Aorta (tissue), 5 donors: ENCODE results near the gene CHCHD10. TPM values are rescaled to one million over a fixed set of nuclear protein-coding genes. Genes with fewer than 3 reads are reported as not detected.

ENCODE experiments used
- ATAC-seq: fragments of 200-7000 bp; cut with Tn5 transposase; one replicate; pipeline ENCODE4 v1.9.1; 2022; ENCODE audit warnings: moderate library complexity; ENCODE audit not compliant: low FRiP score
- DNase-seq, 2 donors: peaks; one replicate each; pipeline ENCODE4 v3.0.0-alpha.2; 2020
- H3K27ac ChIP-seq, 2 donors: one replicate each; pipeline ENCODE4 v1.5.1; 2013; ENCODE audit warnings: low read length in 2 of 2, mild to moderate bottlenecking in 2 of 2, moderate library complexity in 2 of 2, control low read depth in 1 of 2, inconsistent platforms in 1 of 2, low read depth in 1 of 2
- H3K27me3 ChIP-seq, 2 donors: one replicate each; pipeline ENCODE4 v1.6.1; 2013; ENCODE audit warnings: control low read depth in 1 of 2, low read length in 1 of 2, mild to moderate bottlenecking in 1 of 2, moderate library complexity in 1 of 2; ENCODE audit not compliant: insufficient read depth in 2 of 2, control insufficient read depth in 1 of 2
- H3K36me3 ChIP-seq, 2 donors: one replicate each; pipeline ENCODE4 v1.6.1; 2013; ENCODE audit warnings: control low read depth in 1 of 2, low read length in 1 of 2, mild to moderate bottlenecking in 1 of 2; ENCODE audit not compliant: insufficient read depth in 2 of 2, control insufficient read depth in 1 of 2
- H3K4me1 ChIP-seq, 2 donors: one replicate each; pipeline ENCODE4 v1.6.1; 2013; ENCODE audit warnings: low read length in 2 of 2, control low read depth in 1 of 2, mild to moderate bottlenecking in 1 of 2, moderate library complexity in 1 of 2; ENCODE audit not compliant: insufficient read depth in 2 of 2, control insufficient read depth in 1 of 2
- H3K4me3 ChIP-seq, 2 donors: one replicate each; pipeline ENCODE4 v1.5.1; 2013; ENCODE audit warnings: low read length in 2 of 2, control low read depth in 1 of 2, mild to moderate bottlenecking in 1 of 2
- H3K9me3 ChIP-seq: one replicate; pipeline ENCODE4 v1.6.1; 2013; ENCODE audit warnings: mild to moderate bottlenecking, low read length; ENCODE audit not compliant: control insufficient read depth
- WGBS, 2 donors: extraction: QIAGEN DNeasy Blood & Tissue Kit; methylation state at CpG; one replicate each; pipeline ENCODE4 v1.1.7; 2013; 5-methylcytosine and 5-hydroxymethylcytosine counted together
- intact Hi-C, 2 donors: fragments of 100-400 bp; cut with DNase I; formaldehyde crosslinking; loops; one replicate each; pipeline versions ENCODE4 v1.14.2 to v1.15.0; 2022
- polyA plus RNA-seq, 2 donors: library from polyadenylated mRNA; stranded (reverse); fragments of 200-250 nt; gene quantifications; one replicate each; pipeline ENCODE4 v1.2.3, GENCODE V29; 2013
- total RNA-seq, 2 donors: library from RNA; stranded (reverse); fragmentation: NEBNext Ultra II Directional; extraction: Animal tissue kit (Norgen Biotek cat#: 25700); gene quantifications; one replicate each; pipeline ENCODE4 v1.2.1, GENCODE V29; 2021
- donor health status: healthy with polysubstance abuse.
- donor health status: Bipolar disorder and iron deficiency.
- donor health status: DM: no; HTN: no; CAD: no.
- donor health status: DM: no; HTN: no; CAD: no.
- donor health status: DM: yes; HTN: yes; CAD: no.

Gene CHCHD10
- total and polyA plus RNA-seq, 4 donors: 30.9 to 68.4 (median 50.2) TPM

DNA sequence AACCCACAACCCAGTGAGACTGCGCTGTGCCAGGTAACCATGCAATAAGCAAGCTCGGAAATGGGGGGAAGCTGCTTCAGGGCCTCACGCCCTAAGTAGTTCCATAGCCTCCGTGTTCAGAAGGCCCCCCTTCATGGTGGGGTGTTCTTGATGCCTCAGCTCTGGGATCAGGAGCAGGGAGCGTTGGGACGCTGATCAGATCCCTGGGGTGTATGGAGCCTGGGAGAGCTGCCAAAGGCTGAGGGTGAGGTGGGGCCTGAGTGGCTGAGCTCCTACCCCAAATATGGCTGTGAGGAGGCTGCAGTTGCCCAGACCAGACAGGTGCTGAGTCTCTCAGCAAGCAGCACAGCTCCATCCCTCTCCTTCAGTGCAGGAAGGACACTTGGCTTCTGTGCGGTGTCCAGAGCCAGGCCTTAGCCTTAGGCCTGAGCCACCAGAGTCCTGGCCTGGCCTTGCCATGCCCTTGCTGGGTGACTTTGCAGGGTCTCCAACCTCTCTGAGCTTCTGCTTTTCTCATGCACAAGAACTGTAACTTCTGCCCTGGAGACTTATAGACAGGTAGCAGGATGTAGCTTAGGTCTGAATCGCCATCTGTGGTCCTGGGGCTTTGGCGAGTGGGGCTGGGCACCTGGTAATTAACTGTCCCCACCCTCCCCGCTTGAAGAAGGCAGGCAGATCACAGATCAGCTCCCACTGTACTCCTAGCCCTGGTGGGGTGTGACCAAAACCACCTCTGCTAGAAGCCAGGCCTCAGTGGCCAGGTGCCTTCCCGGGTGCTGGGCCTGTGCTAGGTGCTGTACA lies 10.2 kb upstream of the CHCHD10 start:
- Histone ChIP-seq H3K4me1 (no peaks in the 10 kb centered on the region), H3K27ac (no peak overlapping the region), H3K4me3 (no peak overlapping the region), H3K36me3 (no peaks in the 10 kb centered on the region), H3K9me3 (no peaks in the 10 kb centered on the region), H3K27me3 (no peaks in the 10 kb centered on the region)
- ATAC-seq (peak; percentile 6), DNase-seq (no peak)
- intact Hi-C loops: no loop called here
- WGBS, 2 donors: 64 to 70% methylated on average over 11 of the region's 11 CpGs

DNA sequence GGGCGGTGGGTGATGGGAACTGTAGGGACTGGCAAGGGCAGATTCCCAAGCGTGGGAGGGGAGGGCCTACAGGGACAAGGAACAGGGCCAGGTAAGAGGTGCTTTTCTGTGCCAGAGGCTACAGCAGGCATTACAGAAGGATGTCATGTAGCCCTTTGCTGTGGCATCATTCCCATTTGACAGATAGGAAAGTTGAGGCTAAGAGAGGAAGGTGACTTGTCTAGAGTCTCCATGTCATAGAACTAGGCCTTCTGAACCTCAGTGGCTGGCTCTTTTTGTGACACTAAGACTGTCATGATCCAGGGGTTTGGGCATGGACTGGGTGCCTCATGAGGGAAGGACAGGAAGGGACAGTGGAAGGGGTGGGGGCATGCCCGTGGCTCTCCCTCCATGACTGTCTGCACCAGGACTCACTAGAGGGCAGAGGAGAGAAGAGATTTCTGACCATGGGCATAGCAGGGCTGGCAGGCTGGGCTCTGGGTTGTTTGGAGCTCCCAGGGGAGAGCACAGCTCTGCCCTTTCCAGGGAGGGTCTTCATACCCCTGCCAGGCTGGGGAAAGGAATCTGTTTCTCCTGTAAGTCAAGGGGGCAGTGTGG lies 8.1 kb upstream of the CHCHD10 start:
- intact Hi-C loops: no loop called here
- Histone ChIP-seq H3K27me3 (no peaks in the 10 kb centered on the region), H3K36me3 (no peaks in the 10 kb centered on the region), H3K9me3 (no peaks in the 10 kb centered on the region), H3K4me1 (no peaks in the 10 kb centered on the region), H3K4me3 (no peak overlapping the region), H3K27ac (no peak overlapping the region)
- DNase-seq: no peak
- 83 to 87% methylated on average over 3 of the region's 3 CpGs for WGBS, 2 donors
- ATAC-seq: no peak

DNA sequence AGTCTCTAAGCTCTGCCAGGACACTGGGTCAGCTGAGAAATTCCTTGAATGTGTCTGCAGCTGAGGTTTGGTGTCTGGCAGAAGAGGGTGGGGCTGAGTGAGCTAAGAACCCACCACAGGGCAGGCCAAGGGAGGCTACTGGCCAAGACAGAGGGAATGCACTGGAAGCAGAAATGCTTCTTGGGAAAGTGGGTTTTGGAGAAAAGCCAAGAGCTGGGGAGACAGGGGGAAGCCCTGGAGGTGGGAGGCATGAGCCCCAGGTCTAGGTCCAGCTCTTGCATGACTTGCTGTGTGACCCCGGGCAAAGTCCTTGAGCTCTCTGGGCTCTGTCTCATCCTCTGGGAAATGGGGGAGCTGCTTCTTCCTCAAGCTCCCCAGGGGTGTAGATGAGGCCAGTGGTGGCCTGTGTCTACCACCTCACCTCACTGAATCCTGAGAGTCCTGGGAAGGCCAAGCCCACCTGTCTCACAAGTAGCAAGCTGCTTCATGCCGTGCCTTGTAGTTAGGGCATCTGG lies 7.2 kb upstream of the CHCHD10 start:
- intact Hi-C loops: no loop called here
- Histone ChIP-seq H3K27ac (no peak overlapping the region), H3K27me3 (no peaks in the 10 kb centered on the region), H3K36me3 (no peaks in the 10 kb centered on the region), H3K4me1 (no peaks in the 10 kb centered on the region), H3K4me3 (no peak overlapping the region), H3K9me3 (no peaks in the 10 kb centered on the region)
- DNase-seq (no peak), ATAC-seq (no peak)
- WGBS, 2 donors: 68 to 75% methylated on average over 2 of the region's 2 CpGs

DNA sequence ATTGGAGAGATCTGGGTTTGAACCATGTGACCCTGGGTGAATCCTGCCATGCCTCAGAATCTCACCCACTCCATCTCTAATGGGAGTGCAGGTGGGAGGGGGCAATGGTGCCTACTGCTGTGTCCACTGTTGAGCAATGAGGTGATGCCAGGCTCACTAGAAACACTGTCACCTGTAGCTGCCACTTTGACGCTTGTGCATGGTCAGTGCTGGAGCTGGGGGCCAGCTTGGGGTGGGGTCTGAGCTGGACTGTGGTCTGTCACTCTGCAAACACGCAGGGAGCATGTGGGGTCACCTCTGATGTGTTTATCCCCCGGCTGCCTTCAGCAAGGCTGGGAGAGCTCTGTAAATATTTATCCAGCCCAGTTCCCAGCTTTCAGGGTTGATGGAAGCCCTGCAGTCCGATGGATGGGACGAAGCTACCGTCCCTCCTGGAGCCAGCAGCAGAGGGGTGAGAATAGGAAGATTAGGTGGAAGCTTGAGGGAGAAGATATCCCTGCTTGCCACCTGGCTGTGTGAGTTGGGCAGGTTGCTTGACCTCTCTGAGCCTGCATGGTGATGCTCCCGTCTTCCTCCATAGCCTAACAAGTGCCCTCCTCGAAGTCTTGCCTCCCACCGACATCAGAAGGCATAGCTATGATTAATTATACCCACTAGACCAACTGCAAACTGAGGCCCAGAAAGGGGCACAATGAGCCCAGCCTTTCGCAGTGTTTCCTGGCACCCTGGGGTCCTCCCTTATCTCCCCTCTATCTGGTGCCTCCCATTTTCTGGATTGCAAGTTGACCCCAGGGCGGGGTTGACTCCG lies 6.5 kb upstream of the CHCHD10 start:
- Histone ChIP-seq H3K9me3 (no peaks in the 10 kb centered on the region), H3K27ac (no peak overlapping the region), H3K4me3 (no peak overlapping the region), H3K27me3 (no peaks in the 10 kb centered on the region), H3K36me3 (no peaks in the 10 kb centered on the region), H3K4me1 (no peaks in the 10 kb centered on the region)
- 59 to 66% methylated on average over 12 of the region's 12 CpGs for WGBS, 2 donors
- no peak for ATAC-seq
- intact Hi-C loops: no loop called here
- no peak for DNase-seq

DNA sequence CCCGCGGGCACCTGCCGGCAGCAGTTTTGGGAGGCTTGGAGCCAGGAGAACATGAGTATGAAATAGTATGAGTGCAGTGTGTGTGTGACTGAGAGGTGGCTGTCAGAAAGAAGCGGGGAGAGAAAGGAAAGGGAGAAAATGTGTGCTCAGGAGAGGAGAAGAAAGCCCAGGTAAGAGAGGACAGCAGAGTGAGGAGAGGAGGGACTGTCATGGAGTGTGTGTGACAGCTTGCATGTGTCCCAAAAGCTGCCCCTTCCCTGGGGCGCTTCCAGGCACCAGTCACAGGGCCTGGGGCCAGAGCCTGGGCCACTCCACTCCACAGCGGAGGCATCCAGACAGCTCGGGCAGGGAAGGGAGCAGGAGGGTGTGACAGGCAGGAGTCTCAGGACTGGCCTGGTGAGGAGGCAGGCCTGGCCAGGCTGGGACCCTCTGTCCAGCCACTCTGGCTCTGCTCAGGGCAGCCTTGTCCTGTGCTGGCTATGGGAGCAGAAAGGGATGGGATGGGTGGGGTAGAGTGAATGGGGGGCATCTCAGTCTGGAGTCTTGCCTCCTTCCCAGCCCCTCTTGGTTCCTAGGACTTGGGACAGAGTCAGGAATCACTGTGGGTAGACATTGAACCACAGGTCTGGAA lies 5.8 kb upstream of the CHCHD10 start:
- no peaks in the 10 kb centered on the region for H3K27me3 ChIP-seq
- H3K36me3 ChIP-seq: no peaks in the 10 kb centered on the region
- H3K9me3 ChIP-seq: no peaks in the 10 kb centered on the region
- no peak overlapping the region for H3K27ac ChIP-seq
- ATAC-seq (peak; percentile 3), DNase-seq (no peak)
- H3K4me3 ChIP-seq: no peak overlapping the region
- no peaks in the 10 kb centered on the region for H3K4me1 ChIP-seq
- intact Hi-C loops: no loop called here
- WGBS, 2 donors: 55 to 56% methylated on average over 7 of the region's 7 CpGs

DNA sequence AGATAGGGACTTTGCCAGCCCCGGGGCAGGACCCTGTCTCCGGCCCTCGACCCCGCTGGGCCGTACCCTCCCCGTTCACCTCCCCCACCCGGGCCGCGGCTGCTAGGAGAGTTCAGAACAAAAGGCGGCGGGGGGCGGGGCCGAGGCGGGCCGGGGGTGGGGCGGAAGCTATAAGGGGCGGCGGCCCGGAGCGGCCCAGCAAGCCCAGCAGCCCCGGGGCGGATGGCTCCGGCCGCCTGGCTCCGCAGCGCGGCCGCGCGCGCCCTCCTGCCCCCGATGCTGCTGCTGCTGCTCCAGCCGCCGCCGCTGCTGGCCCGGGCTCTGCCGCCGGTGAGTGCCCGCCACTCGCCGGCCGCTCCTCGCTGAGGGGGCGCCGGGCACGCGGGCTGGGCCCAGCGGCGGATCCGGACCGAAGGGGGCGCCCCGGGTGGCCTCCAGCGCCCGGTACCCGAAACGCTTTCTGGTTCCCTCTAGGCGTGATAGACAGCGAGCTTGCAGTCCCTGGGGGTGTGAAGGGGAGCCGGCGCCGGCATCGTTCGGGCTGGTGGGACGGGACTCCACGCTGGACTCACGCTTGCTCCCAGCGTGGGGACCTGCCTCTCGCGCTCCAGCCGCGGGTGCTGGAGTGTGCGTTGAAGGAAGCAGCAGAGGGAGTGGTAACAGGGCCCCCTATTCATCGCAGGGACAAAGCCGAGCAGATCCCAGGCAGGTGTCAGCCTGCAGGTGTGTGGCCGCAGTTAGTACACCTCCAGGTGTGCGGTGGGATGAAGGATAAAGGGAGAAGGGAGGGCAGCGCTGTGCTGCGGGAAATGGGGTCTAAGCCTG lies 5.1 kb upstream of the CHCHD10 start, which contains the start of gene MMP11:
Gene MMP11 (plus strand): TSS at position 201 of the 825 bp plus-strand sequence. CDS start 22 bp downstream, at position 223.
- Histone ChIP-seq H3K9me3 (no peaks in the 10 kb centered on the region), H3K36me3 (no peaks in the 10 kb centered on the region), H3K27me3 (no peaks in the 10 kb centered on the region), H3K27ac (no peak within 1 kb of the TSS), H3K4me3 (peak within 1 kb of the TSS; percentile 30 to 44), H3K4me1 (no peaks in the 10 kb centered on the region)
- WGBS, 2 donors: 4 to 6% methylated on average over 52 to 79 of the region's 79 CpGs
- peak; percentile 48 for ATAC-seq
- intact Hi-C loops: no loop called here
- DNase-seq: peak in 1 of 2 donors; percentile 88

DNA sequence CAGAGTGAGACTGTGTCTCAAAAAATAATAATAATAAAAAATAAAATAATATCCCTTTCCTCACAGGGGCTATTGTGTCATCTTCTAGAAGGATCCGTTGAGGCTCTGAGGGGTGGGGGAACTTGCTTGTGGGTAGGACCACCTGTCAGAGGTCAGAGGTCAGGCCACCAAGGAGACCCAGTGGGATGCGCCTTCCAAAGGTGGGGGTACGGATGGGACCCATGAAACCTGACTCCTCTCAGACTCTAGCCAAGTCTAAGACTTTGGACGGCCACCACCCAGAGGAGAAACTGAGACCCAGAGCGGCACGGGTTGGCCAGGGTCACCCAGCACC lies 4.5 kb upstream of the CHCHD10 start:
- Histone ChIP-seq H3K9me3 (no peaks in the 10 kb centered on the region), H3K27ac (no peak overlapping the region), H3K36me3 (no peaks in the 10 kb centered on the region), H3K27me3 (no peaks in the 10 kb centered on the region), H3K4me3 (peak overlapping the region in 1 of 2 donors; percentile 44), H3K4me1 (no peaks in the 10 kb centered on the region)
- 14 to 16% methylated on average over 6 of the region's 6 CpGs for WGBS, 2 donors
- ATAC-seq (no peak), DNase-seq (no peak)
- intact Hi-C loops: no loop called here
